GM19395 (cell line): ENCODE measurements around the gene SPATA45.
A peak's percentile ranks its signal among the peaks of the same experiment; 100 is the strongest.
"Not testable (repeated sequence)": the region's sequence is repeated elsewhere in the genome, so short reads cannot be mapped to it uniquely, and the experiment has no call there.

Source experiments
- ATAC-seq: cut with Tn5 transposase; IDR thresholded peaks from one replicate; pipeline ENCODE4 v1.9.1; 2021; ENCODE audit warnings: mild to moderate bottlenecking, moderate library complexity; ENCODE audit not compliant: unreplicated experiment

Gene SPATA45

GRCh38 chr1:212847549-212847948 is at the start of gene SPATA45:
Gene SPATA45 (minus strand): TSS chr1:212847649. CDS start chr1:212836149, 11,500 bp downstream.
- ATAC-seq = no peak

- no peak for ATAC-seq
These were observed 44.7 kb upstream of the SPATA45 start for GRCh38 chr1:212892108-212892507.

- no peak for ATAC-seq
These were observed 37.1 kb upstream of the SPATA45 start for GRCh38 chr1:212884592-212884991.

DNA sequence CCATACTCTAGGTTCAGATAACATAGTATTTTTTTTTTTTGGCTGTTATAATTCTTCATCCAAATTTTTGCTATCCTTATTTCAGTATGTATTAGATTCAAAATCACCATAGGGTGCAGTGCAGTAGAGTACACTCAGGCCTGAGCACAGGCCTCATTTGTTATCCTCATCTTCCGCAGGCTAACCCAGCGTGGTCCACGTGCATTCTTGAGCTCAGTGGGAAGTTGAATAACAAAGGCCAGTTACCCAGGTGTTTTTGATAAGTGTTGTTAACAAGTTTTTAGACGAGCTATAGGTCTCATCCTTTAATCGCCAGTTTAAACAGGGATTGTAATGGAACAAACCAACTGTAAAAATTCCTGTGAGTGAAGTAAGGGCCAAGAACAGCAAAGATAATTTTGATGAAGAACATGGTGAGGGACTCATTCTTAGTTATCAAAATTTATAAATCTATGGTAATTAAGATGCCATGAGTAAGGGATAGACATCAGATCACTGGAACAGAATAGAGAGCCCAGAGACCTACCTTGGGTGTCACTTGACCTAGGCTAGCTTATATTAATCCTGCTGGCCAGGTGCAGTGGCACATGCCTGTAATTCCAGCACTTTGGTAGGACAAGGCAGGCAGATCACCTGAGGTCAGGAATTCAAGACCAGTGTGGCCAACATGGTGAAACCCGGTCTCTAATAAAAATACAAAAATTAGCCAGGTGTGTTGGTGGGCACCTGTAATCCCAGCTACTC is 32.7 kb upstream of the SPATA45 start:
- no peak for ATAC-seq

- no peak for ATAC-seq
These were observed 31.0 kb upstream of the SPATA45 start for GRCh38 chr1:212878418-212878817.

DNA sequence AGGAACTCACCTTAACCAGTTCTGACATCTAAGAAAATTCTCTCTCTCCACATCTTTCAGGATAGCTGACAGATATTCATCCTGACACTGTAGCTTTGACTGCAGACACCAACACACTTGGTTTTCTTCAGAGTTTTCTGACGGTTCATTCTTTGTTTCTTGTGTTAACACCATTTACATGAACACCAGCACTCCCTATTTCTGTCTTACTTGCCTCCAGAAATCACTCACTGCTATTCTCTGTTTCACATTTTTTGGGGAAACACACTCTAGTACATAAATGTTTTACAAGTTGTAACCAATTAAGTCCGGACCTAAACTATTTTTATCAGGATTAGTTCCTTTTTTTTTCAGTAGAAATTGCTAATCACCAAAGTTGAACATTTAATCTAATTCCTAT is 26.1 kb upstream of the SPATA45 start:
- peak; percentile 95 for ATAC-seq

GRCh38 chr1:212871976-212872375 is 24.5 kb upstream of the SPATA45 start:
- no peak for ATAC-seq

GRCh38 chr1:212867192-212867591 is 19.7 kb upstream of the SPATA45 start:
- ATAC-seq = no peak

DNA sequence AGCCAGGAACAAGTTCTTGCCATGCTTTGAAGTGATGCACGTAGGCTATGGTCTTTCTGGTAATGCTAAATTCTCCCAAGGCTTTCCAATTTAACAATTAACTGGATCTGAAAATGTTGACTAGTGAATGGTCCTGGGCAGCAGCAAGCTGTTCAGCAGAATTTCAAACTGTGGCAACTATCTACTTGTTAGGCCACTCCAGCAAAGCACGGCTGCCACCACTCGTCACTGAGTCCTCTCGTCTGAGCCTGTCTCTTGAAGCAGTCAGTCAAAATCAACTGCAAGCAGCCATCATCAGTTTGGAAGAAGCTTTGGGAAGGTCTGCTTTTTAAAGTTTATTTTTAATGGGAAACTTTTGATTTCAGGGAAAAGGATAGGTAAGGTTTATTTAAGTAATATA is 16.8 kb upstream of the SPATA45 start:
- ATAC-seq = no peak

- not testable (repeated sequence) for ATAC-seq
These were observed 15.9 kb upstream of the SPATA45 start for GRCh38 chr1:212863345-212863744.

- ATAC-seq = no peak
These were observed 14.8 kb upstream of the SPATA45 start for GRCh38 chr1:212862111-212862690.

DNA sequence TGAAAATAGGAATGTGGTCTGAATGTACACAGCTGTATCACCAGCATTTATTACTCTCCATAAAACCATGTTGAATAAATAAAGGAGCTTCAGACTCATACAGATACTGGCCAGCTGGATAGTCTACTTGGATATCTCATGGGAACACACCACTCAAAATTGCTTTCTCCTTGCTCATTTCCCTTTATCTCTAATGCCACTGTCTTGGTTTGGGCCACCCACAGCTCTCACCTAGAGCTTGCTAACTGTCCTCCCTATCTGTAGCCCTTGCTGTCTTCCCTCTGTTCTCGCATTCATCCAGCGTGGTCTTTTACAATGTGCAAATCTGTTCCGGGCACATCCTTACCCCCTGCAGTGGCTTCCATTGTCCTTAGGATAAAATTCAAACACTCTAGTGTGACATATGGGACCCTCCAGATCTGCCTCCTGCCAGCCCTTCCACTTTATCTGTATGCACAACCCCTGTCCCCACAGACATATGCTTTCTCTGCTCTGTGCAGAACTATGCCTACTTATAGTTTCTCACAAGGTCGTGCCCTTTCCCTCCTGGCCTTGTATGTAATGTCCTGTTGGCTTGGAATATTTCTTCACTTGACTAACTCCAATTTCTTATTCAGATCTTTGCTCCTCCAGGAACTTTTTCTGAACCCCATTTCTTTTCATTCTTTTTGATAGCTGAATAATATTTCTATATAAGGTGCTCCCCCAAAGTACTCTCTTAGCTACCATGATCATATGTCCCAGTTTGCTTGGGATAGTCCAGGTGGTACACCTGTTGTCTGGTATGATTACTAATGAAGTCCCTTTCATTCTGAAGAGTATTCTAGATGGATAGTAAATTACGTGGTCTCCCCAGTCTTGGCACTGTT is 13.5 kb upstream of the SPATA45 start:
- ATAC-seq = no peak

GRCh38 chr1:212858461-212859265 is 11.2 kb upstream of the SPATA45 start:
- peak; percentile 18 for ATAC-seq

DNA sequence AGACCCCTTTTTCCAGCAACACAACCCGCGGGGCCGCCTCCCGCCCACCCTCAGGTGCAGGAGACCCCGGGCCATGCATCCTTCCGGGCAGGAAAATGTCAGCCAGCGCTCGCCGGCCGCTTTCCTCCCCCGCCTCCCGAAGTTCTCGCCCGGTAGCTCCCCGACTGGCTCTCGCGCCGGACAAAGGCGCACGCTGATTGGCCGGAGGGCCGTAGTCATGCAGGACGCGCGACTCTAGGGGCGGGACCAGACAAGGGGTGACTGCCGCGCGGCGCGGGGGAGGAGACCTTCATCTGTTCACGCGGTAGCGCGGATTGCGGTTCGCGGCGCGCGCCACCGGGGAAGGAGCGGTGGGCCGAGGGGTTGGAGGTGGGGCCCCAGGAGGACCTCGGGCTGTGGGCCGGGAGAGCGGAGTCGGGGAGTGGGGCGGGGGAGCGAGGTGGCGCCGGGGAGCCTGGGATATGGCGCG is 10.6 kb upstream of the SPATA45 start, which contains the start of gene FLVCR1:
FLVCR1 (plus strand) TSS at position 284 of the 469 bp plus-strand sequence; CDS start at position 462, 178 bp downstream.
- peak; percentile 95 for ATAC-seq

DNA sequence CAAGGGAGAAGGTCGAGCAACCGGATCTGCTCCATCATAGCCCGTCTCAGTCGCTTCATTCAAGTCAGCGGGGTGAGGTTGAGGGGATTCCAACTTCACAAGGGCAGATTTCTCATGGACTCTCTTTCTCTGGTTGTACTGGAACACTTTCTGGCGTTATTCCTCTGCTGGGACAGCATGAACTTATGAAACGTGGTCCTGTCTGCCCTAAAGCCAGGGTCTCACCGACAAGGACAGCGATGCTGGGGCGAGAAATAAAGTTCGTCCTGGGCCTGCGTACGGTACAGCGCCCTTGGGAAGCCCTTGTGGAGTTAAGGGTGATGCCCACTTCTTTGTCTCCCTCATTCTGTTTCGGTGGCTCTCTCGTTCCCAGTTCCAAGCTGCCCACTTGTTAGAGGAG is 9.3 kb upstream of the SPATA45 start:
- ATAC-seq = no peak

GRCh38 chr1:212853658-212854057 is 6.2 kb upstream of the SPATA45 start:
- no peak for ATAC-seq

DNA sequence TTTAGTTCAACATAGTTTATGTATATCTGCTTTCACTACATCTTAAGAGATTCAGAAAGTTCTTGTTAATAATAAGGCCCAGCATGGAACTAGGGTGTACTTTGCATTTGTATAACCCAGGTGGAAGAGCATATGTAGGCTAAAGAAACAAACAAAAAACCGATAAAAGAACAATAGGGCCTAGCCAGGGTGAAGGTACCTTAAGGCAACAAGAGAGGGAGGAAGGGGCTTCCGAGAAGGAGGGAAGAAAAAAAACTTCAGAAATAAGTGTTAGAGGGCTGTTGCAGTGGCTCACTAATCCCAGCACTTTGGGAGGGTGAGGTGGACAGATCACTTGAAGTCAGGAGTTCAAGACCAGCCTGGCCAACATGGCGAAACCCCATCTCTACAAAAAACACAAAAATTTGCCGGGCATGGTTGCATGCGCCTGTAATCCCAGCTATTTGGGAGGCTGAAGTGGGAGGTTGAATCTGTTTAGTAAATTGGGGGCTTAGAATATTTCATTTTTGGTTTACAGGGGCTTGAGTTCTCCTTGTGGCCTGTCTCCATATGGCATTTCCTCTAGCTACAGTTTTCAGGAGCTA is 4.7 kb upstream of the SPATA45 start:
- no peak for ATAC-seq

DNA sequence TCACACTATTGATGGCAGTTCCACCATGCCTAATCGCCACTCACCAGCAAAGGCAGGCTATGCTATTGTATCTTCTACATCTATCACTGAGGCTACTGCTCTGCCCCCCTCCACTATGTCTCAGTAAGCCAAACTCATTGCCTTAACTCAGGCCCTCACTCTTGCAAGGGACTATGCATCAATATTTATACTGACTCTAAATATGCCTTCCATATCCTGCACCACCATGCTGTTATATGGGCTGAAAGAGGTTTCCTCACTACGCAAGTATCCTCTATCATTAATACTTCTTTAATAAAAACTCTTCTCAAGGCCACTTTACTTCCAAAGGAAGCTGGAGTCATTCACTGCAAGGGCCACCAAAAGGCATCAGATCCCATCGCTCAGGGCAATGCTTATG is 2.9 kb downstream of the SPATA45 start:
- not testable (repeated sequence) for ATAC-seq

DNA sequence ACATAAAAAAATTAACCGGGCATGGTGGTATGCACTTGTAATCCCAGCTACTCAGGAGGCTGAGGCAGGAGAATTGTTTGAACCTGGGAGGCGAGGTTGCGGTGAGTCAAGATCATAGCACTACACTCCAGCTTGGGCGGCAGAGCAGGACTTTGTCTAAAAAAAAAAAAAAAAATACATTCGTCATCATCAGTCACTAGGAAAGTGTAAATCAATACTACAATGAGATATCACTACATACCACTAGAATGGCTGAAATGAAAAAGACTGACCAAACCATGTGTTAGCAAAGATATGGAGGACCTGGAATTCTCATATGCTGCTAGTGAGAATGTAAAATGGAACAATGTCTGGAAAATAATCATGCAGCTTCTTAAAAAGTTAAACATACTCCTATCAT is 9.3 kb downstream of the SPATA45 start:
- ATAC-seq = no peak
